K562 (cell line): ENCODE measurements around the gene GPC1. TPM values are rescaled to one million over a fixed set of nuclear protein-coding genes. Genes with fewer than 3 reads are reported as not detected.

Source experiments
- DLX4 ChIP-seq: fragments of 250-450 bp; sonication (Bioruptor Pico); IDR thresholded peaks from 2 replicates; pipeline ENCODE4 v1.6.1; 2021; ENCODE audit warnings: mild to moderate bottlenecking
- ESRRA ChIP-seq: fragments of 450-650 bp; IDR thresholded peaks from 2 replicates; pipeline ENCODE4 v1.6.1; 2014; ENCODE audit warnings: low read depth, mild to moderate bottlenecking, moderate library complexity, borderline replicate concordance
- HINFP ChIP-seq: fragments of 450-650 bp; conservative IDR thresholded peaks from 2 replicates; pipeline ENCODE4 v1.6.1; 2016; ENCODE audit warnings: missing genetic modification characterization, low read depth, mild to moderate bottlenecking, control low read depth, missing compliant biosample characterization
- HNRNPUL1 ChIP-seq: fragments of 200-400 bp; formaldehyde crosslinking; IDR thresholded peaks from 2 replicates; pipeline ENCODE4 v1.6.1; 2017; ENCODE audit warnings: low read length
- MECOM ChIP-seq: fragments of 250-450 bp; sonication (Bioruptor Pico); IDR thresholded peaks from 2 replicates; pipeline ENCODE4 v1.8.0; 2022; ENCODE audit warnings: inconsistent platforms
- MYNN ChIP-seq, 2 experiments: sonication (generic); formaldehyde crosslinking in 1 of 2; IDR thresholded peaks; 2 replicates each; pipeline versions ENCODE4 v1.5.0 to v1.6.1; 2016 to 2020; ENCODE audit warnings: antibody characterized with exemption in 1 of 2, missing genetic modification reagents in 1 of 2
- TCF7 ChIP-seq: sonication (generic); IDR thresholded peaks from 2 replicates; pipeline ENCODE4 v1.6.1; 2016; ENCODE audit warnings: antibody characterized with exemption, borderline replicate concordance
- ZBTB49 ChIP-seq: sonication (generic); formaldehyde crosslinking; IDR thresholded peaks from 2 replicates; pipeline ENCODE4 v1.8.0; 2022; ENCODE audit warnings: missing genetic modification reagents, mild to moderate bottlenecking, borderline replicate concordance
- ZMIZ1 ChIP-seq, 2 experiments: fragments of 150-350 bp in 1 of 2; IDR thresholded peaks; 2 replicates each; pipeline ENCODE4 v1.6.1; 2012 to 2016; ENCODE audit warnings: low read depth in 2 of 2, low read length in 2 of 2, mild to moderate bottlenecking in 1 of 2, moderate library complexity in 1 of 2
- ZZZ3 ChIP-seq: fragments of 450-650 bp; IDR thresholded peaks from 2 replicates; pipeline ENCODE4 v1.6.1; 2016; ENCODE audit warnings: antibody characterized with exemption, mild to moderate bottlenecking, moderate library complexity
- polyA plus RNA-seq, 8 experiments: library from polyadenylated mRNA; depleted of rRNA in 4 of 8; stranded (reverse) in 5 of 8; unstranded in 3 of 8; fragments of >200 nt; fragmentation: Nextera tagmentation in 2 of 8; fragmentation: Illumina TruSeq in 1 of 8; extraction: Ambion mirVana in 2 of 8; extraction: Trizol in 1 of 8; gene quantifications; 2 replicates each; pipeline versions ENCODE4 v1.2.1 to v1.2.3, GENCODE V29; 2011 to 2014; ENCODE audit warnings: inconsistent platforms in 1 of 8, missing spikeins in 1 of 8
- total RNA-seq, 7 experiments: library from RNA; depleted of rRNA in 6 of 7; stranded (reverse); fragments of >200 nt in 6 of 7; fragmentation: Illumina TruSeq in 2 of 7; extraction: Trizol in 2 of 7; gene quantifications; 2 replicates each; pipeline versions ENCODE4 v1.2.1 to v1.2.3, GENCODE V29; 2011 to 2021; ENCODE audit warnings: low replicate concordance in 1 of 7
- TF ChIP-seq, protein P1 (sequence below): fragments of 450-650 bp; IDR thresholded peaks from 2 replicates; pipeline ENCODE4 v1.6.1; 2018; ENCODE audit not compliant: partially characterized antibody

GPC1 gene
- total and polyA plus RNA-seq, 9 of the 15 experiments (the other 6 are each of a cell fraction or from before 2014, with no cell fraction given) = 0.07 to 0.82 (median 0.14) TPM; not detected in 3

DNA sequence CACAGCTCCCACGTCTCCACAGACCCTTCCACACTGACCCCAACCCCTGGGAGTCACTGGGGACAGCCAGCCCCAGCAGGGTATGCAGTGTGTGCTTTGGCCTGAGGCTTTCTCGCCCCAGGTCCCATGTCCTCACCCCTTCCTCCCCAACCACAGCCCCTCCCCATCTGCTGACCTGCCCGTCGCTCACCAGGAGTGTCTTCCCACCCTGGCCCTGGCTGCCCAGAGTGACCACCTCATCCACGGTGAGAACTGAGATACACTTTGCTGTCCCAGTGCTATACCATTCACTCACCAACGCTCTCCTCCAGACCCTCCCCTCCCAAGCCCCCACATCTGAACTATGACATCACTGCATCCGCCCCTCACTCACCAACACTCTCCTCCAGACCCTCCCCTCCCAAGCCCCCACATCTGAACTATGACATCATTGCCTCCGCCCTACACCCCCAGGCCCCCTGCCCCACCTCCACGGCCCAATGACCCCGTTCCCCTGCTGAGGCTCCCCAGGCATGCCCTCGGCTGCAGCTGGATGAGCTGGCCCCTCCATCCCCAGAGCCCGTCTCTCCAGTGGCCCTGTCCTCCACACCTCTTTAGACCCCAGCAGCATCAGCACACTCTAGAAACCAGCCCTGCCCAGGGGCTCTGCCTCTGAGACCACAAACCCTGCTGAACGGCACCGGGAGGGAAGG, 67.1 kb downstream of the GPC1 start (continued):
- TF ChIP-seq HINFP (no peak), HNRNPUL1 (no peak), MECOM (CRISPR knock-in tag) (no peak), TCF7 (no peak), ZZZ3 (no peak), ZBTB49 (CRISPR knock-in tag) (no peak), MYNN (IDR thresholded peaks at IDR 0.05) (no peak), MYNN (CRISPR knock-in tag; IDR thresholded peaks at IDR 0.05) (no peak), ESRRA (no peak), DLX4 (CRISPR knock-in tag) (no peak), ZMIZ1 (IDR thresholded peaks at IDR 0.05; ENCODE audit: low read depth in 2 of 2, low read length in 2 of 2) (no peak)
- TF ChIP-seq, protein P1, sequence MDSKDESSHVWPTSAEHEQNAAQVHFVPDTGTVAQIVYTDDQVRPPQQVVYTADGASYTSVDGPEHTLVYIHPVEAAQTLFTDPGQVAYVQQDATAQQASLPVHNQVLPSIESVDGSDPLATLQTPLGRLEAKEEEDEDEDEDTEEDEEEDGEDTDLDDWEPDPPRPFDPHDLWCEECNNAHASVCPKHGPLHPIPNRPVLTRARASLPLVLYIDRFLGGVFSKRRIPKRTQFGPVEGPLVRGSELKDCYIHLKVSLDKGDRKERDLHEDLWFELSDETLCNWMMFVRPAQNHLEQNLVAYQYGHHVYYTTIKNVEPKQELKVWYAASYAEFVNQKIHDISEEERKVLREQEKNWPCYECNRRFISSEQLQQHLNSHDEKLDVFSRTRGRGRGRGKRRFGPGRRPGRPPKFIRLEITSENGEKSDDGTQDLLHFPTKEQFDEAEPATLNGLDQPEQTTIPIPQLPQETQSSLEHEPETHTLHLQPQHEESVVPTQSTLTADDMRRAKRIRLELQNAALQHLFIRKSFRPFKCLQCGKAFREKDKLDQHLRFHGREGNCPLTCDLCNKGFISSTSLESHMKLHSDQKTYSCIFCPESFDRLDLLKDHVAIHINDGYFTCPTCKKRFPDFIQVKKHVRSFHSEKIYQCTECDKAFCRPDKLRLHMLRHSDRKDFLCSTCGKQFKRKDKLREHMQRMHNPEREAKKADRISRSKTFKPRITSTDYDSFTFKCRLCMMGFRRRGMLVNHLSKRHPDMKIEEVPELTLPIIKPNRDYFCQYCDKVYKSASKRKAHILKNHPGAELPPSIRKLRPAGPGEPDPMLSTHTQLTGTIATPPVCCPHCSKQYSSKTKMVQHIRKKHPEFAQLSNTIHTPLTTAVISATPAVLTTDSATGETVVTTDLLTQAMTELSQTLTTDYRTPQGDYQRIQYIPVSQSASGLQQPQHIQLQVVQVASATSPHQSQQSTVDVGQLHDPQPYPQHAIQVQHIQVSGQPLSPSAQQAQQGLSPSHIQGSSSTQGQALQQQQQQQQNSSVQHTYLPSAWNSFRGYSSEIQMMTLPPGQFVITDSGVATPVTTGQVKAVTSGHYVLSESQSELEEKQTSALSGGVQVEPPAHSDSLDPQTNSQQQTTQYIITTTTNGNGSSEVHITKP = no peak
- TF ChIP-seq, all 486 proteins: peak for 0
